Suppressor macrophage treated with lipopolysaccharide for 4 hours (primary cell): Measurements from ENCODE around the gene GJA1.
A peak's percentile ranks its signal among the peaks of the same experiment; 100 is the strongest.
"Not testable (repeated sequence)": the region's sequence is repeated elsewhere in the genome, so short reads cannot be mapped to it uniquely, and the experiment has no call there.

ENCODE experiments used
- DNase-seq: peaks from one replicate; pipeline ENCODE4 v3.0.0-alpha.2; 2020

Gene GJA1

DNA sequence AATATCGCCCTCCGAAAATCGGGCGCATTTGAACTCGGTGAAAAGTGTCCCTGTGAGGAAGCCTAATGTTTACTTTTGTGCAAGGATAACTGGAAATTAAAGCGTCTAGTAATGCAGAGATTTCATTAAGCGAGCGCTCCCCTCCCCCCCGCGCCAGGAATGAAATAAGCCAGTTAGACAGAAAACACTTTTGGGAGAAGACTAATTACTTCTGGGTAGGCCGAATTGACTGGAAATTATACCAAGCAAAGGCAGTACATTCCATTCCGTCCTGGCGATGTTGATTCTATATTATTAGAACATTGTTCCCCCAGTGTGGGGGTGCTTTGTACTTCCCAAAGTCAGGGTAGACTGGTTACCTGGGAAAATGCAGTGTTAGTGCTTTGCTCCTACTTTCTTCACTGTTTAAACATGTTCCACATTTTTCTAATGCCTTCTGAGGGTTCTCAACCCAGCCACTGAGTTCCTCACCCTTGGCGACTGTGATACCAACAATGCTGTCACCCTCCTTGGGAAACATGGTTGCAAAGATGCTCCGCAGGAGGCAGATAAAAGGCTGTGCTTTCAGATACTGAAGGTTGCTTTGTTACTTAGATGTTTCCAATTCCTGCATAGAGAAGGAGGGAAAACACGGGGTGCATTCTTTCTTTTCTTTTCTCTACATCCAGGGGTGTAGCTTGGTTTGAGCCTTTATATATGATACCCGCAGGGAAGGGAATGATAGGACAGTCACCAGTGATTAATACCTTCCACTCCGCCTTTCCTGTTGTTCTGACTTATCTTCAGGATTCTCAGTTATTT, 2.6 kb downstream of the GJA1 start:
- DNase-seq, result no peak

DNA sequence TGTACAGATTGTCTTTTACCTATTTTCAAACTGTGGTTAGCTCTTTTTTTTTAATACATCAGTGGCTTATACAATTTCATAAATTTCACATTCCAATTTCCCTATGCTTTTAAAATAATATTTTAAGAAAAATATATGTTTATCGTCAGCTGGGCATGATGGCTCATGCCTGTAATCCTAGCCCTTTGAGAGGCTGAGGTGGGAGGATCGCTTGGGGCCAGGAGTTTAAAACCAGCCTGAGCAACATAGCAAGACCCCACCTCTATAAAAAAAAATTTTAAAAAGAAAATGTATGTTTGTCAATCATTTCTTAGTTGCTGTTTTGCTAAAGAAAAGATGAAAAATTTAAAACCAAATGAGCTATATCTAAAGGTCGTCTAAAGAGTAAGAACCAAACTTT, 3.4 kb downstream of the GJA1 start:
- DNase-seq, result no peak

DNA sequence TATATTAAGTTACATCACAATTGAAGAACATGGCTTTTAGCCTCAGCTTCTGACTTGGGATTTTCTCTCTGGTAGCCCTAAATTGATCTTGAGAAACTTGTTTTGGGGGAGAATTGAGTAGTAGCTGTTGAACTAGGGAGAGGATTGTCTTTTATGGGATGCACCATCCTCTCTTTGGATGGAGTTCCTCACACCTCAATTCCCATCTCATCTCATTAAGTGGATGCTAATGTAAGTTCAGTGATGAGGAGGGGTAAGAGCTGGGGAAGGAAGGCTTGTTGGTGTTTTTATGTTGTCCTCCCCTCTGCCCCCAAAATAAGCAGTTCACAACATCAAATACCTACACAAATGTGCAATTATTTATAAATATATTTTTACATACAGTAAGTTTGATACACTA, 4.0 kb downstream of the GJA1 start:
- DNase-seq, result no peak

DNA sequence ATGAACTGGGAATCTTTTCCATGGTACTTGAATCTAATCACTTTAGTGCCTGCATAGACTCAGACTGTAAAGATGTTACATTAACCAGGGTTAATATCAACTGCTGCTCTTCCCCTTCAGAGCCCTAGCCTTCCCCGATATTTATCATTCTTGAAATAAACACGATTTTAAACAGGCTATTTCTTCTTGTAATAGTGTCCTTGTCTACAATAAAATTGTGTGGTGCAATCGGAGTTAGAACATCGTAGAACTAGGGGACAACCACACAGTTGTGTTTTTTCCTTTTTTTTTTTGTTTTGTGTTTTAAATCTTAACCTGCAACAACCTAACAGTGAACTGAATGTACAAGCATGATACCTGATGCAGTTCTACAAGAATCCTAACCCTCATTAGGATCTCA, 4.5 kb downstream of the GJA1 start:
- no peak for DNase-seq

DNA sequence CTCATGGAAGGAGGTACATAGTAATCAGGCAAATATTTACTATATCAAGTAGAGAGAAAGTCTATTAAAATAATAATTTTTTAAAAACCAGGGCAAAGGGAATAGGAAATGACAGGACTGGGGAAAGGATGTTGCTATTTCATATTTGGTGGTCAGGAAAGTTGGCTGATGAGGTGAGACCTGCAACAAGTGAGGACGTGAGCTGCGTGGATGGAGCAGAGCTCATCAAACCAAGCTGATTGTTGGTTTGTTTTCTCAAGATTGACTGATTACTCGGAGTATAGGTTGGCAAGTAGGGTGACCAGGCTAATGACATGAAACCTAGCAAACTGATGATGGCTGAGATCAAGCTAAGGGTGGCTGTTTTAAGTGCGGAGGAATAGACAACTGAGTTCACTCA, 6.0 kb downstream of the GJA1 start:
- no peak for DNase-seq

DNA sequence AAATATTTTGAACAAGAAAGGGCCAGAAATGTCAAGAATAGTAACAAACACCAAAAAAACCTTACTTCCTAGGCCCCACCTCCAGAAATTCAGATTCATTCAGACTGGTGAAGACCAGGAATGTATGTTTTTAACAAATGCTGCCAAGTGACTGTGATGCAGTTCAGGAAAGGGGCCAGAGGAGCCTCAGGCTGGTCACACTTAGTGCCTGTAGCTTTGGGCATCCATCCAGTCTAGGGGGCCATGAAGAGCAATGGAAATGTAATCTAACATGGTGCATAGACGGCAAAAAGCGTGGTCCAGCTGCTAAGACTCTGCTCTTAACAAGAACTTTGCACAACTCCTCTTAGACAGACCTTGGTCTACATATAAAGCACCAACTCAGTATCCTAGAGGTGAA, 7.1 kb downstream of the GJA1 start:
- no peak for DNase-seq

DNA sequence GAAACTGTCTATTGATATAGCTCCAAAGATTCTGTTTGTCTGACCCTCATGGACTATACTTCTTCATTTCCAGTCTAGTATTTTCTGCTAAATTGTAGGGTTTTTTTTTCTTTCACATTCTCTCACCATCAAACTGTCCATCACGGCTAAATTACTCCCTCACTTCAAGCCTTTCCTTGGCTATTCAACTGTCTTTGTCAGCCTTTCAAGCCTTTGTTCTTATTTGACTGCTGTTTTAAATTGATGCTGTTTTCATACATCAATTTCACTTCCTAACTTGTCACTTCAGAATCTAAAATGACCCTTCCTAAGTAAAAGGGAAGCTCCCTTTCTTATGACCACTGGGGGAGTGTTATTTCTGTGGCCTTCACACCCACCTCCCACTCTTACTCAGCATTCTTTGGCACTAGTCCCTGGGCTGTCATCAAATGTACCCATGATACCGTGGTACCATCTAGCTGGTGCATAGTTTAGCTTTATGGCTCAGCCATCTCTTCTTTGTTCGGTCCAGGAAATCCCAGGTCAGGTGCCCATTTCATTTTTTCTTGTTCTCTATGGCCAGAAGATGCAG, 8.6 kb downstream of the GJA1 start:
- peak; percentile 27 for DNase-seq

DNA sequence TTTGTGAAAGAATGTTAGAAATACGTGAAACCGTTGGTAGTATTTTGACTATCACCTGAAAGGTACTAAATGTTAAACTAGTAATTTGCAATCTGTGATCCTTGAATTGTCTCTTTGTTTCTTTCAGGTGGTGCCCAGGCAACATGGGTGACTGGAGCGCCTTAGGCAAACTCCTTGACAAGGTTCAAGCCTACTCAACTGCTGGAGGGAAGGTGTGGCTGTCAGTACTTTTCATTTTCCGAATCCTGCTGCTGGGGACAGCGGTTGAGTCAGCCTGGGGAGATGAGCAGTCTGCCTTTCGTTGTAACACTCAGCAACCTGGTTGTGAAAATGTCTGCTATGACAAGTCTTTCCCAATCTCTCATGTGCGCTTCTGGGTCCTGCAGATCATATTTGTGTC, 11.3 kb downstream of the GJA1 start:
- not testable (repeated sequence) for DNase-seq

DNA sequence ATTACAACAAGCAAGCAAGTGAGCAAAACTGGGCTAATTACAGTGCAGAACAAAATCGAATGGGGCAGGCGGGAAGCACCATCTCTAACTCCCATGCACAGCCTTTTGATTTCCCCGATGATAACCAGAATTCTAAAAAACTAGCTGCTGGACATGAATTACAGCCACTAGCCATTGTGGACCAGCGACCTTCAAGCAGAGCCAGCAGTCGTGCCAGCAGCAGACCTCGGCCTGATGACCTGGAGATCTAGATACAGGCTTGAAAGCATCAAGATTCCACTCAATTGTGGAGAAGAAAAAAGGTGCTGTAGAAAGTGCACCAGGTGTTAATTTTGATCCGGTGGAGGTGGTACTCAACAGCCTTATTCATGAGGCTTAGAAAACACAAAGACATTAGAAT, 12.3 kb downstream of the GJA1 start:
- not testable (repeated sequence) for DNase-seq

DNA sequence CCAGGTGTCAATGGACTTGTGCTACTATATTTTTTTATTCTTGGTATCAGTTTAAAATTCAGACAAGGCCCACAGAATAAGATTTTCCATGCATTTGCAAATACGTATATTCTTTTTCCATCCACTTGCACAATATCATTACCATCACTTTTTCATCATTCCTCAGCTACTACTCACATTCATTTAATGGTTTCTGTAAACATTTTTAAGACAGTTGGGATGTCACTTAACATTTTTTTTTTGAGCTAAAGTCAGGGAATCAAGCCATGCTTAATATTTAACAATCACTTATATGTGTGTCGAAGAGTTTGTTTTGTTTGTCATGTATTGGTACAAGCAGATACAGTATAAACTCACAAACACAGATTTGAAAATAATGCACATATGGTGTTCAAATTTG, 13.1 kb downstream of the GJA1 start:
- not testable (repeated sequence) for DNase-seq

DNA sequence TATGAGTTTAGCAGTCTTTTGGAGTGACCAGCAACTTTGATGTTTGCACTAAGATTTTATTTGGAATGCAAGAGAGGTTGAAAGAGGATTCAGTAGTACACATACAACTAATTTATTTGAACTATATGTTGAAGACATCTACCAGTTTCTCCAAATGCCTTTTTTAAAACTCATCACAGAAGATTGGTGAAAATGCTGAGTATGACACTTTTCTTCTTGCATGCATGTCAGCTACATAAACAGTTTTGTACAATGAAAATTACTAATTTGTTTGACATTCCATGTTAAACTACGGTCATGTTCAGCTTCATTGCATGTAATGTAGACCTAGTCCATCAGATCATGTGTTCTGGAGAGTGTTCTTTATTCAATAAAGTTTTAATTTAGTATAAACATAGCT, 13.9 kb downstream of the GJA1 start:
- no peak for DNase-seq

DNA sequence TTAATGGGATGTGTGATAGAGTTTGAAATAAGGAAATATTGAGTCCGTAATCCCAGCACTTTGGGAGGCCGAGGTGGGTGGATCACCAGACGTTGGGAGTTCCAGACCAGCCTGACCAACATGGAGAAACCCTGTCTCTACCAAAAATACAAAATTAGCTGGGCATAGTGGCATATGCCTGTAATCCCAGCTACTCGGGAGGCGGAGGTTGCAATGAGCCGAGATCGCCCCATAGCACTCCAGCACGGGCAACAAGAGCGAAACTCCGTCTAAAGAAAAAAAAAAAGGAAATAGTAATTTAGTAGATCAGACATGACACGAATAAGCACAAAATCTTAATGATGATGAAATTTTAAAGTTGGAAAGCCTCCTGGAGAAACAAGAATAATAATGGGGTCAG, 14.8 kb downstream of the GJA1 start:
- no peak for DNase-seq

DNA sequence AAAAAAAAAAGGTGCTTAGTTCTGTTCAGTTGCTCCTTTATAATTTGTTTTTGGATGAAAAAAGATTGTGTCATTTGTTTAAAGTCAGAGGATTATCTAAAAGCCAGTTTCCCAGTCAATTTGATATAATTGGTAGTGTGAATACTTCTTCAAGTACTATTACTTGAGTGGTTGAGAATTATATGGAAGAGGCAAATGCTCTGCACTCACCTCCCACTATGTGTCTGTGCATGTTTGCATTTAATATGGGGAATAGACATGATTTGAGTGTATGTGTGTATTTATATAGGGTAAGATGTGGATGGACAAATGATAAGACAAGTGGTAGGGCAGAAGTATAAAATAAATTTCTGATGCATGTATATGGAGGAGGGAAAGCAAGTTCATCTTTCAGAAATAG, 15.8 kb downstream of the GJA1 start:
- no peak for DNase-seq

DNA sequence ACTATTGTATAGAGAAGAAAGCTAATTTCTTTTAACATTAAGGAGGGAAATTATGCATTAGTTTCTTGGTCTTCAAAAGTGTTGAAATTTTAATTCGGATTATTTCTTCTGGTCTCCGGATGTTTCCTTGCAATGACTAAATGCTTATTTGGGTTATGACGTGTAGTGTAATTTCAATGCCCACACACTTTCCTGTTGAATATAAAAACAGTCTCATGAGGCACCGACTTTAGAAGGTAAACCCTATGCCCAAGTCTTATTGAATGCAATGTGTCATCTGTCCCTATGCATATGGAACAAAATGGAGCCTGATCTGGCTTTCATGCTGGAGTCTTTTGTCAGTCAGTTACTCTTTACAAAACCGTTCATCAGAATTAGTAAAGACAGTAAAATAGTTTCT, 17.7 kb downstream of the GJA1 start:
- no peak for DNase-seq

DNA sequence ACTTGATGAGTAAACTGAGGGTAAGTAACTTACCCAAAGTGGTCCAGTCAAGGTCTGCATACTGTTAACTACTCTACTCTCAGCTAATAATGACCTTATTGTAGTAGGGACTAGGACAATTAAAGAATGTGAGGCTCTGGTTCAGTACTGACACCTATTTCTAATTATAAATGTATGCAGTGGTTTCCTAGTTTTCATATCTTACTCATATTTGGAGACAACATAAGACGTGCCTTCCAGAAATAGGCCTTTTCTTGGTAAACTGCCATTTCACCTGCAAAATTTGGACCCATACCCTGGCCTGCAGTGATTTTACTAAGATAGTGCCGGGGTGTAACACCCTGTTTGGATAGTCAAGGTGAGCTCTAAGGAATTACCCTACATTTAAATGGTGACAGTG, 24.7 kb downstream of the GJA1 start:
- no peak for DNase-seq

DNA sequence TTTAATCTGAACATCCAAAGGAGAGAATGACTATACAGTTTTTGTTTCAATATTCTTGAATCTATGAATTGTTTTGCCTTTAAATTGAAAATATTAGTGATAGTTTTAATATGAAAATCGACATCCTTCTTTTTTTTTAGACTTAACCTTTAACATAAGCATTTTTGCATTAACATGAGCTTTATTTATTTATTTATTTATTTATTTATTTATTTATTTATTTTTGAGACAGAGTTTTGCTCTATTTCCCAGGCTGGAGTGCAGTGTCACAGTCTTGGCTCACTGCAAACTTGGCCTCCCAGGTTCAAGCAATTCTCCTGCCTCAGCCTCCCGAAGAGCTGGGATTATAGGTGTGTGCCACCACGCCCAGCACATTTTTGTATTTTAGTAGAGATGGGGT, 27.6 kb downstream of the GJA1 start:
- no peak for DNase-seq

DNA sequence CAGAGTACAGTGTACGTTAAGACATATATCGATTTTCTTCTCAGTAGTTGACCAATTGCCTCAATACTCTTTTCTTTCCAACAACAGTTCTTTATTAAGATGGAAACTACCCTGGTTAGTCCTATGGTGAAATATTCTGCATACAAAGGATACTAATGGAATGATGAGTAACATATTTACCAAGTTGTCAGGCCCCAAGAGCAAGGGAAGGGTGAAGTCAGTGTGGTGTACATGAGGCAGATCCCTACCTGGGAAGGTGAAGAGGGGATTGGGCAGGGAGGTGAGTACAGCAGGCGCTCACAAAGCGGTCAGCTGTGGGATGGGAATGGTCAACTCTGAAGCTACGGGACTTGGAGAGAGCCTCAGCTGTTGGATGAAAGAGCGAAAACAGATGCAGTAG, 29.7 kb downstream of the GJA1 start:
- DNase-seq, result no peak

DNA sequence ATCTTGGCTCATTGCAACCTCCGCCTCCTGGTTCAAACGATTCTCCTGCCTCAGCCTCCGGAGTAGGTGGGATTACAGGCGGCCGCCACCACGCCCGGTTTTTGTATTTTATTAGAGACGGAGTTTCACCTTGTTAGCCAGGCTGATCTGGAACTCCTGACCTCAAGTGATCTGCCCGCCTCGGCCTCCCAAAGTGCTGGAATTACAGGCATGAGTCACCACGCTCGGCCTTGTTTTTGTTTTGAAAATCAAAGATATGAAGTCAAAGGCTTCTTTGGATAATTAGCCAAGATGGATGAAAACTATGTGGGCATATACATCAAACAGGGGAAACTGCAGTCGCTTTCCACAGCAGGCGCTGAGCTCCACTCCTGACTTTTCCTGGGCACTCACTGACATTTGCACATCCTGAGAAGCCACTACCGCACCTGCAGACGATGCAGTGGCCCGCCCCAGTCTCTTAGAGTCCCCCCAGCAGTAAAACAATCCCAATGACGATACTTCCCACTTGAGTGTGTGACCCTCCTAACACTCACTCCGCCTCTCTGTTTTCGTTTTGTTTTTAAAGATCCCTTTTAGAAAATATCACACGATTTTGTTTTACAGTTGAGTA, 44.1 kb downstream of the GJA1 start:
- no peak for DNase-seq

DNA sequence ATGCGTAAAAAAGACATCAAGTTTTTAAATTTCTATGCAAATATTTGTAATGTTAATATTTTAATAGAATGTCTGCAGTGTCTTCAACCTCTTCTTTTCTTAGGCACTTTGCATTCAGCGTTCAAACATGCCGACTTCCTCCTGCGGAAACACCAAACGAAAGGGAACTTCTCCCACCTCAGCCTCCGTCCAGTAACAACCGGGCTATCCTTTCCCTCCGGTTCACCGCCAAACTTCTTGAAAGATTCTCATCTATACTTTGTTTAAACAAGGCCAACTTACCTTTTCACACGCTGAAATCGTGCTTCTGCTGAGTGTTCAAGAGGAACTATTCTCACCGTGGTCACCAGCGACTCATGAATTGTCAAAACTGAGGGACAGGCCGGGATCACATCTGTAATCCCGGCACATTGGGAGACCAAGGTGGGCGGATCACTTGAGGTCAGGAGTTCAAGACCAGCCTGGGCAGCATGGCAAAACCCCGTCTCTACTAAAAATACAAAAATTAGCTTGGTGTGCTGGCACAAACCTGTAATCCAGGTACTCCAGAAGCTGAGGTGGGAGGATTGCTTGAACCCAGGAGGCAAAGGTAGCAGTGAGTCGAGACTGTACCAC, 44.8 kb downstream of the GJA1 start:
- no peak for DNase-seq

DNA sequence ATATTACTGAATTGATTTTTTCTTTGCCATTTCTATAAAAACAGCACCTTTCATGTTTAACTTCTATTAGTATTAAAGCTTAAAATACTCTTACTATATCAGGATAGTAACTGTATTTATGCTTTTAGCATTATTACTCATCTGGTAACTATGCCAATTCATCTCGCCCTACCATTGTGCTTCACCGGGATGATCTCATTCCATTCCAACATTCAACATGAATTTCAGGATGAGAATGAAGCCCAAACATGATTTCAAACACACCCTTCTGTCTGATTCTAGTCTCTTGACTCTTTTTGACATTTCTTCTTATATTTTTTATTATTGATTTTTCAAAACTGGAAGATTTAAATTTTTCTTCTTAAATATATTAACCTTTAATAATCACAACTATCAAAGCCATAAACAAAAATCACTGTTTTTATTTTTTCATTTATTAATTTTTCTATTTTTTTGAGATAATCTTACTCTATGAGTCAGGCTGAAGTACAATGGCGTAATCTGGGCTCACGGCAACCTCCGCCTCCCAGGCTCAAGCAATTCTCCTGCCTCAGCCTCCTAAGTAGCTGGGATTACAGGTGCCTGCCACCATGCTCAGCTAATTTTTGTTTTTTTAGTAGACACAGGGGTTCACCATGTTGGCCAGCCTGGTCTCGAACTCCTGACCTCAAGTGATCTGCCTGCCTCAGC, 46.7 kb downstream of the GJA1 start:
- DNase-seq, result no peak

DNA sequence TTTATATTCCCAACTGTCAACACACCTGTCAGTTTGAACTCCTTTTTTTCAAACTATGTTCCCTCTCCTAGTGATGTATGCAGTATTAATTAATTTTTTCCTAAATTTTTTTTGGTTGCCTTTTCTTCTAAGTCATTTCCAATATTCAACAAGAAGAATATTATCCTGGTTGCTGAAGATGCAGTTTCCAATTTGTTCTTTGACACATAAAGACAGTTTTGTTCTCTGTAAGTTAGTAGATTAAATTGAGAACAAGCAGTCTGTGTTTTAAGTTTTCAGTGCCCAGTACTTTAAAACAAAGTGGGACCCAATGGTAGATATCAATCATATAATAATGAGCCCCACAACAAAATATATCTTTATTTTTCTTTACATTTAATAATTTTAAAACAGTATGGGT, 47.3 kb downstream of the GJA1 start:
- DNase-seq, result no peak

DNA sequence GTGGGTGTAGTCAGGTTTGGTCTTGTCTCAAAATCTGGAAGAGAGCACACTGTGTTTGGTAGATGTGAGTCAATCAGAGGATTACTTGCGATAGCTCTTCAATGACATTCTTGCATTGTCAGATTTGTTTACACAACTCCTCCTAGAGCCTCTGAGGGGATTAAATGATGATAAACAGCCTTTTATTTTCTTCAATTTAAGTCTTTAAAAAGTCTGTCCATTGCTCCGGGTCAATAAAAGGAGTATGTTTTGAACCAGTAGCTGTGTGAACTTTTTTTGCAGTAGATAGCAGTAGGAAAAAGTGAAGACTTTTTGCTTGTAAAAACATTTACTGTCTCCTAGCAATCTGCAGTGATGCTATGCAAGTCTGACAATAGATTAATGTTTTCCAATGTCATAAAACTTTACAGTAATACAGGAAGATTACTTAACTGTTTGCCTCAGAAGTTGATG, 49.9 kb downstream of the GJA1 start:
- DNase-seq, result no peak

DNA sequence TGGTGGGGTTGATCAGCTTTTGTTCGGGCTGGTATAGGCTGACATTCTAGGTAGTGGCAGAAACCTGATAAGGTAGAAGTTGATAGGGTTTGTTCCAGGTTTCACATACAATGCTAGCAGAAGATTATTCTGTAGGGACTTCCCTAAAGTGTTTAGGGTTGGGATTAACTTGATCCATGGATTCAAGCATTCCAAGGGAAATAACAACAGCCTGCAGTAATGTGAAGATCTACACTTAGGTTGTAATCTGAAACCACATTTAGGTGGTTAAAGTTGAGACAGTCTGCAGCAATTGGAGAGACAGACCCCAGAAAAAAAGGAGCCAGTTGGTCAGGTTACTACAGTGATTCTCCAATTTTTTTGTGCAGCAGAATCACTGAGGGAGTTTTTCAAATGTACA, 56.1 kb downstream of the GJA1 start:
- DNase-seq, result no peak
